Left ventricle myocardium inferior (tissue), 1 donor: ENCODE data around the gene NOM1. TPM values are rescaled to one million over a fixed set of nuclear protein-coding genes. Genes with fewer than 3 reads are reported as not detected.

Experiments
- DNase-seq: peaks from one replicate; pipeline ENCODE4 v3.0.0-alpha.2; 2020
- H3K27ac ChIP-seq: fragments of 200-600 bp; replicated peaks from 2 replicates; pipeline ENCODE4 v1.8.0; 2021
- H3K27me3 ChIP-seq: fragments of 200-600 bp; 2 replicates; pipeline ENCODE4 v1.8.0; 2021; ENCODE audit warnings: low read depth
- H3K36me3 ChIP-seq: fragments of 200-600 bp; 2 replicates; pipeline ENCODE4 v1.8.0; 2021
- H3K4me1 ChIP-seq: fragments of 200-600 bp; 2 replicates; pipeline ENCODE4 v1.8.0; 2021
- H3K4me3 ChIP-seq: fragments of 200-600 bp; 2 replicates; pipeline ENCODE4 v1.8.0; 2021; ENCODE audit warnings: mild to moderate bottlenecking, moderate library complexity
- H3K9me3 ChIP-seq: fragments of 200-600 bp; replicated peaks from 2 replicates; pipeline ENCODE4 v1.8.0; 2021
- intact Hi-C: fragments of 100-400 bp; cut with micrococcal nuclease; formaldehyde crosslinking; loops from one replicate; pipeline ENCODE4 v1.11.0; 2022
- total RNA-seq: library from RNA; stranded (reverse); fragmentation: NEBNext Ultra II Directional; extraction: Animal tissue kit (Norgen Biotek cat#: 25700); gene quantifications from one replicate; pipeline ENCODE4 v1.2.1, GENCODE V29; 2021
- TF ChIP-seq, protein P1 (sequence below): fragments of 200-600 bp; IDR thresholded peaks from 2 replicates; pipeline ENCODE4 v1.8.0; 2021; ENCODE audit warnings: antibody characterized with exemption, mild to moderate bottlenecking, borderline replicate concordance
- donor health status: DM: no; HTN: yes; CAD: no; lungs with severe emphysema.

The NOM1 gene
- total RNA-seq, 1 donor from 2014 or later = 10.5 TPM

DNA sequence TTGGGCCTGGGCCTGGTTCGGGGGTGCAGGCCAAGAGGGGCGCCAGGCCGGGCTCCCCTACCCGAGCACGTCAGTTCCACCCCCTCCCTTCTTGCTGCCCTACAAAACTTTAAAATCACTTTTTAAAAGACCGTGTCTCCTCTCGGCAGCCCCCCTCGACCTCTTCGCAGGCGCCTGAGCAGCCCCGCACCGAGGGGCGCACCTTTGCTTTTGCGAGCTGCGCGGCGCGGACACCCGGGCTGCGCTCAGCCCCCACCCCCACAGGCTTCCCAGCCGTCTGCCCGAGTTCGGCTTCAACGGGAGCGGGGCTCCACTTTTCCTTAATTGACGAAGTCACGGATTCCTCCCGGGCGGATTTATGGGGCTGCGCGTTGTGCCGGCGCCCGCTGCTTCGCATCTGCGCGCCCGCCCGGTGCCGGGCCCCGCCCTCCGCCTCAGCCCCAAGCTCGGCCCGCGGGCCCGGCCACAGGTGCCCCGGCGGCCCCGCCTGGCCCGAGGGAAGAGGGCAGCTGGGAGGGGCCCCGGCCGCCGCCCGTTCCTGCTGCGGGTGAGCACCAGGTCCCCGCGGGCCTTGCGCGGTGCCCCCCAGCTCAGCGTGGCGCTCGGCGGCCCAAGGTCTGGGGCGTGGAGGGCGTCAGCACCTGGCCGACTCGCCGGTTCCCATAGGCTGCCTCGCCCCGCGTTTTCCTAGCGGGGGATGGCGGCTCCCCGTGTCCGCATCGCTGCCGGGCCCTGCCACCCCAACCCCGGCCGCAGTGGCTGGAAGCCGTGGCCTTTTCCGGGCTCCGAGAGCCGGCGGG, 71.8 kb downstream of the NOM1 start:
- intact Hi-C loops = no loop called here
- H3K9me3 ChIP-seq = no peaks in the 10 kb centered on the region
- H3K27me3 ChIP-seq = peaks cover 100% of the 10 kb centered on the region

DNA sequence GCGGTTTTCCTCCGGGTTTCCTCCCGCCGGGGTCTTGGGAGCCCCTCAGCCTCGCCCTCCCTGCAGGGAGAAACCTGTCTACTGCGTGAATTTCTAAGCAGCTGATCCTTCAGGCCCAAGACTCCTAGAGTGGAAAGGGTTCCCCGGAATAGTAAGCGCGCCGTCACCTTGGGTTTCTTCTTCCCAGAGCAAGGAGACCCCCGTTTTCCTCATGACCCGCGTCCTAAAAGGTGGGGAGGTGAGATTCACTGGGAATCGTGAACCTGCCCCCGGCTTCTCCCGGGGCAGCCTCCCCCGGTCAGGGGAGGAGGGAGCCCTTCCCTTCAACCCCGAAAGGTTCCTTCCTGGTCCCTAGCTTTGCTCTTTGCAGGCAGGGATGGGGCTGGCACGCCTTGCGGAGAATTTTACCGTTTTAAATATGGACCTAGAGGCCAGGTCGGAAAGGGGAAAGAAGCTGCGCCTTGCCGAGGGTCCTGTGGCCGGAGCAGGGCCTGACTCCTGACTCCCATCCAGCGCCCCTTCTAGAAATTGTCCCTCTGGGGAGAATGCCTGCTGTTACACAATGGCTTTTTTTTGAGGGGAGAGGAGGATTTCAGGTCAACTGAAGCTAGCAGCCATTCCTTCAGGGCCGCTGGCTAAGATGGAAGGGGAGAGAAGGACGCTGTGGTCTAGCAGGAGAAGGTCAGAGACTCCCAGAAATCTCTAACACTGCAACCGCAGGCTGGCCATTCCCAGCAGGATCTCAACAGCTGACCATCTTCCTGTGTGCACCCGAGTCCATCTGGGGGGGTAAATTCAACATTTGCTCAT, 72.6 kb downstream of the NOM1 start:
- H3K4me1 ChIP-seq = peaks cover 32% of the 10 kb centered on the region
- H3K27ac ChIP-seq = no peak overlapping the region
- TF ChIP-seq, protein P1, sequence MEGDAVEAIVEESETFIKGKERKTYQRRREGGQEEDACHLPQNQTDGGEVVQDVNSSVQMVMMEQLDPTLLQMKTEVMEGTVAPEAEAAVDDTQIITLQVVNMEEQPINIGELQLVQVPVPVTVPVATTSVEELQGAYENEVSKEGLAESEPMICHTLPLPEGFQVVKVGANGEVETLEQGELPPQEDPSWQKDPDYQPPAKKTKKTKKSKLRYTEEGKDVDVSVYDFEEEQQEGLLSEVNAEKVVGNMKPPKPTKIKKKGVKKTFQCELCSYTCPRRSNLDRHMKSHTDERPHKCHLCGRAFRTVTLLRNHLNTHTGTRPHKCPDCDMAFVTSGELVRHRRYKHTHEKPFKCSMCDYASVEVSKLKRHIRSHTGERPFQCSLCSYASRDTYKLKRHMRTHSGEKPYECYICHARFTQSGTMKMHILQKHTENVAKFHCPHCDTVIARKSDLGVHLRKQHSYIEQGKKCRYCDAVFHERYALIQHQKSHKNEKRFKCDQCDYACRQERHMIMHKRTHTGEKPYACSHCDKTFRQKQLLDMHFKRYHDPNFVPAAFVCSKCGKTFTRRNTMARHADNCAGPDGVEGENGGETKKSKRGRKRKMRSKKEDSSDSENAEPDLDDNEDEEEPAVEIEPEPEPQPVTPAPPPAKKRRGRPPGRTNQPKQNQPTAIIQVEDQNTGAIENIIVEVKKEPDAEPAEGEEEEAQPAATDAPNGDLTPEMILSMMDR = no peak
- no peak for DNase-seq
- H3K4me3 ChIP-seq = no peak overlapping the region
- peaks cover 100% of the 10 kb centered on the region for H3K27me3 ChIP-seq
- H3K36me3 ChIP-seq = no peaks in the 10 kb centered on the region
- no peaks in the 10 kb centered on the region for H3K9me3 ChIP-seq
- intact Hi-C loops = no loop called here

More for the DNA sequence above, 71.8 kb downstream of the NOM1 start:
- peaks cover 32% of the 10 kb centered on the region for H3K4me1 ChIP-seq
- peak overlapping the region; percentile 21 for H3K4me3 ChIP-seq
- DNase-seq = no peak
- TF ChIP-seq, protein P1 = no peak
- no peak overlapping the region for H3K27ac ChIP-seq
- H3K36me3 ChIP-seq = no peaks in the 10 kb centered on the region

Other genes starting within 250 kb of the NOM1 start
- 37.6 TPM for gene LMBR1, start 56.5 kb upstream of the NOM1 start, total RNA-seq
- not detected for gene MNX1, start 61.0 kb downstream of the NOM1 start, total RNA-seq
- 50.2 TPM for gene UBE3C, start 189.2 kb downstream of the NOM1 start, total RNA-seq